Measurements from ENCODE around the gene SOAT2. TPM values are rescaled to one million over a fixed set of nuclear protein-coding genes. Genes with fewer than 3 reads are reported as not detected.

SOAT2 gene
- total and polyA plus RNA-seq, 4 donors: 0.48 to 9.4 (median 1.3) TPM

DNA sequence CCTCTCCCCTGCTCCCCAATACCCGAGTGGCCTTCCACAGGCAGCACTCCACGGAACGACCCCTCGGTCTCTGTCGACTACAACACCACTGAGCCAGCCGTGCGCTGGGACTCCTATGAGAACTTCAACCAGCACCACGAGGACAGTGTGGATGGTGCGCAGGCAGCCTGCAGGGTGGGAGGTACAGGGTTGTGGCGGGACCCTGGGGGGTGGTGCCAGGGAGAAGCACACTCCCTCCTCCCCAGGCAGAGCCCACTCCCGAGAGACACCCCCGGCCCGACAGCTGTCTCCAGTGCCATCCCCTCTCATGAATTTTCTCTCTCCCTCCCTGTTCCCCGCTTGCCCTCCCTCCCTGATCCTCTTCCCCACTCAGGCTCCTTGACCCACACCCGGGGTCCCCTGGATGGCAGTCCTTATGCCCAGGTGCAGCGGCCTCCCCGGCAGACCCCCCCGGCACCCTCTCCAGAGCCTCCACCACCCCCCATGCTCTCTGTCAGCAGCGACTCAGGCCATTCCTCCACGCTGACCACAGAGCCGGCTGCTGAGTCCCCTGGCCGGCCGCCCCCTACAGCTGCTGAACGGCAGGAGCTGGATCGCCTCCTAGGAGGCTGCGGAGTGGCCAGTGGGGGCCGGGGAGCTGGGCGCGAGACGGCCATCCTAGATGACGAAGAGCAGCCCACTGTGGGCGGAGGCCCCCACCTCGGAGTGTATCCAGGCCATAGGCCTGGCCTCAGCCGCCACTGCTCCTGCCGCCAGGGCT, 44.4 kb upstream of the SOAT2 start:
- no peak overlapping the region for H3K27ac ChIP-seq (ENCODE audit: low read depth in 1 of 2, low read length in 2 of 2)
- no peak for DNase-seq (ENCODE audit: low spot score)
- 84% methylated on average over 35 of the region's 35 CpGs for WGBS
- peaks cover 18 to 55% (median 31%) of the 10 kb centered on the region in 4 donors for H3K4me1 ChIP-seq (ENCODE audit: control insufficient read depth in 4 of 4, insufficient read depth in 4 of 4, low read length in 3 of 4)
- peaks cover 7 to 44% (median 34%) of the 10 kb centered on the region in 4 donors for H3K36me3 ChIP-seq (ENCODE audit: control insufficient read depth in 4 of 4, insufficient read depth in 3 of 4, low read depth in 1 of 4, low read length in 3 of 4)
- H3K9ac ChIP-seq (ENCODE audit: low read depth in 1 of 2, low read length in 2 of 2): no peak overlapping the region
- TF ChIP-seq FOXA1 (IDR thresholded peaks at IDR 0.05) (no peak), GABPA (IDR thresholded peaks at IDR 0.05 in 1 of 2, conservative IDR thresholded peaks at IDR 0.05 in 1 of 2) (no peak), HNF4A (conservative IDR thresholded peaks at IDR 0.05) (no peak), YY1 (IDR thresholded peaks at IDR 0.05) (no peak), RXRA (IDR thresholded peaks at IDR 0.05) (no peak), SP1 (IDR thresholded peaks at IDR 0.05) (no peak), RAD21 (IDR thresholded peaks at IDR 0.05) (no peak), NR2F2 (IDR thresholded peaks at IDR 0.05) (no peak), EGR1 (IDR thresholded peaks at IDR 0.05; ENCODE audit: low read depth in 2 of 2) (no peak), FOXA2 (IDR thresholded peaks at IDR 0.05) (no peak), TAF1 (conservative IDR thresholded peaks at IDR 0.05) (no peak), HNF4G (IDR thresholded peaks at IDR 0.05) (no peak), JUND (IDR thresholded peaks at IDR 0.05) (no peak)
- TF ChIP-seq, protein P1, sequence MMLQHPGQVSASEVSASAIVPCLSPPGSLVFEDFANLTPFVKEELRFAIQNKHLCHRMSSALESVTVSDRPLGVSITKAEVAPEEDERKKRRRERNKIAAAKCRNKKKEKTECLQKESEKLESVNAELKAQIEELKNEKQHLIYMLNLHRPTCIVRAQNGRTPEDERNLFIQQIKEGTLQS (IDR thresholded peaks at IDR 0.05): no peak
- TF ChIP-seq, protein P2, sequence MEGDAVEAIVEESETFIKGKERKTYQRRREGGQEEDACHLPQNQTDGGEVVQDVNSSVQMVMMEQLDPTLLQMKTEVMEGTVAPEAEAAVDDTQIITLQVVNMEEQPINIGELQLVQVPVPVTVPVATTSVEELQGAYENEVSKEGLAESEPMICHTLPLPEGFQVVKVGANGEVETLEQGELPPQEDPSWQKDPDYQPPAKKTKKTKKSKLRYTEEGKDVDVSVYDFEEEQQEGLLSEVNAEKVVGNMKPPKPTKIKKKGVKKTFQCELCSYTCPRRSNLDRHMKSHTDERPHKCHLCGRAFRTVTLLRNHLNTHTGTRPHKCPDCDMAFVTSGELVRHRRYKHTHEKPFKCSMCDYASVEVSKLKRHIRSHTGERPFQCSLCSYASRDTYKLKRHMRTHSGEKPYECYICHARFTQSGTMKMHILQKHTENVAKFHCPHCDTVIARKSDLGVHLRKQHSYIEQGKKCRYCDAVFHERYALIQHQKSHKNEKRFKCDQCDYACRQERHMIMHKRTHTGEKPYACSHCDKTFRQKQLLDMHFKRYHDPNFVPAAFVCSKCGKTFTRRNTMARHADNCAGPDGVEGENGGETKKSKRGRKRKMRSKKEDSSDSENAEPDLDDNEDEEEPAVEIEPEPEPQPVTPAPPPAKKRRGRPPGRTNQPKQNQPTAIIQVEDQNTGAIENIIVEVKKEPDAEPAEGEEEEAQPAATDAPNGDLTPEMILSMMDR (IDR thresholded peaks at IDR 0.05; ENCODE audit: low read depth, low read length, missing input control): no peak
- TF ChIP-seq, protein P3, sequence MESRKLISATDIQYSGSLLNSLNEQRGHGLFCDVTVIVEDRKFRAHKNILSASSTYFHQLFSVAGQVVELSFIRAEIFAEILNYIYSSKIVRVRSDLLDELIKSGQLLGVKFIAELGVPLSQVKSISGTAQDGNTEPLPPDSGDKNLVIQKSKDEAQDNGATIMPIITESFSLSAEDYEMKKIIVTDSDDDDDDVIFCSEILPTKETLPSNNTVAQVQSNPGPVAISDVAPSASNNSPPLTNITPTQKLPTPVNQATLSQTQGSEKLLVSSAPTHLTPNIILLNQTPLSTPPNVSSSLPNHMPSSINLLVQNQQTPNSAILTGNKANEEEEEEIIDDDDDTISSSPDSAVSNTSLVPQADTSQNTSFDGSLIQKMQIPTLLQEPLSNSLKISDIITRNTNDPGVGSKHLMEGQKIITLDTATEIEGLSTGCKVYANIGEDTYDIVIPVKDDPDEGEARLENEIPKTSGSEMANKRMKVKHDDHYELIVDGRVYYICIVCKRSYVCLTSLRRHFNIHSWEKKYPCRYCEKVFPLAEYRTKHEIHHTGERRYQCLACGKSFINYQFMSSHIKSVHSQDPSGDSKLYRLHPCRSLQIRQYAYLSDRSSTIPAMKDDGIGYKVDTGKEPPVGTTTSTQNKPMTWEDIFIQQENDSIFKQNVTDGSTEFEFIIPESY (IDR thresholded peaks at IDR 0.05): no peak
- TF ChIP-seq, protein P4, sequence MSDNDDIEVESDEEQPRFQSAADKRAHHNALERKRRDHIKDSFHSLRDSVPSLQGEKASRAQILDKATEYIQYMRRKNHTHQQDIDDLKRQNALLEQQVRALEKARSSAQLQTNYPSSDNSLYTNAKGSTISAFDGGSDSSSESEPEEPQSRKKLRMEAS (IDR thresholded peaks at IDR 0.05): no peak
- TF ChIP-seq, protein P5, sequence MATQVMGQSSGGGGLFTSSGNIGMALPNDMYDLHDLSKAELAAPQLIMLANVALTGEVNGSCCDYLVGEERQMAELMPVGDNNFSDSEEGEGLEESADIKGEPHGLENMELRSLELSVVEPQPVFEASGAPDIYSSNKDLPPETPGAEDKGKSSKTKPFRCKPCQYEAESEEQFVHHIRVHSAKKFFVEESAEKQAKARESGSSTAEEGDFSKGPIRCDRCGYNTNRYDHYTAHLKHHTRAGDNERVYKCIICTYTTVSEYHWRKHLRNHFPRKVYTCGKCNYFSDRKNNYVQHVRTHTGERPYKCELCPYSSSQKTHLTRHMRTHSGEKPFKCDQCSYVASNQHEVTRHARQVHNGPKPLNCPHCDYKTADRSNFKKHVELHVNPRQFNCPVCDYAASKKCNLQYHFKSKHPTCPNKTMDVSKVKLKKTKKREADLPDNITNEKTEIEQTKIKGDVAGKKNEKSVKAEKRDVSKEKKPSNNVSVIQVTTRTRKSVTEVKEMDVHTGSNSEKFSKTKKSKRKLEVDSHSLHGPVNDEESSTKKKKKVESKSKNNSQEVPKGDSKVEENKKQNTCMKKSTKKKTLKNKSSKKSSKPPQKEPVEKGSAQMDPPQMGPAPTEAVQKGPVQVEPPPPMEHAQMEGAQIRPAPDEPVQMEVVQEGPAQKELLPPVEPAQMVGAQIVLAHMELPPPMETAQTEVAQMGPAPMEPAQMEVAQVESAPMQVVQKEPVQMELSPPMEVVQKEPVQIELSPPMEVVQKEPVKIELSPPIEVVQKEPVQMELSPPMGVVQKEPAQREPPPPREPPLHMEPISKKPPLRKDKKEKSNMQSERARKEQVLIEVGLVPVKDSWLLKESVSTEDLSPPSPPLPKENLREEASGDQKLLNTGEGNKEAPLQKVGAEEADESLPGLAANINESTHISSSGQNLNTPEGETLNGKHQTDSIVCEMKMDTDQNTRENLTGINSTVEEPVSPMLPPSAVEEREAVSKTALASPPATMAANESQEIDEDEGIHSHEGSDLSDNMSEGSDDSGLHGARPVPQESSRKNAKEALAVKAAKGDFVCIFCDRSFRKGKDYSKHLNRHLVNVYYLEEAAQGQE (IDR thresholded peaks at IDR 0.05): no peak
- no peak overlapping the region for H3K4me3 ChIP-seq (ENCODE audit: low read depth in 1 of 3, low read length in 3 of 3)
- H3K9me3 ChIP-seq (ENCODE audit: control insufficient read depth in 4 of 4, low read length in 3 of 4): no peaks in the 10 kb centered on the region
- H3K27me3 ChIP-seq (ENCODE audit: control insufficient read depth in 4 of 4, insufficient read depth in 4 of 4, low read length in 3 of 4): no peaks in the 10 kb centered on the region
